Testis (tissue), 3 donors: ENCODE measurements around the gene TMEM273. TPM values are rescaled to one million over a fixed set of nuclear protein-coding genes. Genes with fewer than 3 reads are reported as not detected.

Experiments used
- DNase-seq: peaks from one replicate; pipeline ENCODE4 v3.0.0-alpha.2; 2019
- H3K27ac ChIP-seq, 2 donors: fragments of 200-600 bp; sonication (generic); one replicate each; pipeline ENCODE4 v1.5.1; 2019
- H3K27me3 ChIP-seq: fragments of 200-600 bp; sonication (generic); one replicate; pipeline ENCODE4 v1.5.1; 2019
- H3K36me3 ChIP-seq: fragments of 200-600 bp; sonication (generic); one replicate; pipeline ENCODE4 v1.5.1; 2017; ENCODE audit warnings: low read depth; ENCODE audit errors: missing control alignments
- H3K4me1 ChIP-seq: fragments of 200-600 bp; sonication (generic); one replicate; pipeline ENCODE4 v1.5.1; 2019
- H3K4me3 ChIP-seq, 2 donors: fragments of 200-600 bp; sonication (generic); one replicate each; pipeline ENCODE4 v1.5.1; 2017 to 2019
- H3K9me3 ChIP-seq: fragments of 200-600 bp; sonication (generic); one replicate; pipeline ENCODE4 v1.5.1; 2017
- CTCF ChIP-seq, 3 experiments: fragments of 450-650 bp in 2 of 3; fragments of 200-600 bp in 1 of 3; sonication (generic) in 1 of 3; IDR thresholded peaks; one replicate each; pipeline ENCODE4 v1.5.1; 2016 to 2019; ENCODE audit warnings: antibody characterized with exemption in 3 of 3, mild to moderate bottlenecking in 2 of 3, moderate library complexity in 1 of 3
- POLR2A ChIP-seq: fragments of 450-650 bp; IDR thresholded peaks from one replicate; pipeline ENCODE4 v1.6.1; 2017; ENCODE audit warnings: antibody characterized with exemption, mild to moderate bottlenecking, moderate library complexity
- WGBS, 2 donors: methylation state at CpG; one replicate each; pipeline ENCODE4 v1.1.5; 2018; 5-methylcytosine and 5-hydroxymethylcytosine counted together
- intact Hi-C: fragments of 100-400 bp; cut with DNase I; formaldehyde crosslinking; loops from one replicate; pipeline ENCODE4 v1.15.1; 2023; ENCODE audit warnings: low total_unique reads
- polyA plus RNA-seq: library from polyadenylated mRNA; stranded (reverse); fragments of 350-450 nt; fragmentation: Illumina TruSeq; extraction: RNeasy Lipid Tissue Mini Kit (QIAGEN cat#74804); gene quantifications from one replicate; pipeline ENCODE4 v1.2.3, GENCODE V29; 2014; ENCODE audit warnings: low read depth, low replicate concordance; ENCODE audit not compliant: insufficient read depth
- total RNA-seq, 2 donors: library from RNA; depleted of rRNA; stranded (reverse); fragments of >200 nt; gene quantifications; one replicate each; pipeline ENCODE4 v1.2.3, GENCODE V29; 2016

The TMEM273 gene
- total and polyA plus RNA-seq, 3 donors from 2014 or later = 4.5 to 8.2 (median 5.3) TPM

GRCh38 chr10:49164559-49165188, 23.5 kb downstream of the TMEM273 start:
- TF ChIP-seq CTCF (IDR thresholded peaks at IDR 0.05) (peak; percentile 21 to 46 (median 35)), POLR2A (no peak)
- Histone ChIP-seq H3K9me3 (no peaks in the 10 kb centered on the region), H3K27ac (no peak overlapping the region), H3K4me1 (no peaks in the 10 kb centered on the region), H3K27me3 (no peaks in the 10 kb centered on the region), H3K4me3 (no peak overlapping the region), H3K36me3 (no peaks in the 10 kb centered on the region)
- WGBS, 2 donors = 74 to 78% methylated on average over 9 of the region's 9 CpGs
- peak; percentile 63 for DNase-seq
- intact Hi-C loops = no loop called here

GRCh38 chr10:49163741-49164140, 24.4 kb downstream of the TMEM273 start:
- 91 to 97% methylated on average over 4 of the region's 4 CpGs for WGBS, 2 donors
- H3K4me3 ChIP-seq = no peak overlapping the region
- TF ChIP-seq POLR2A = no peak
- TF ChIP-seq CTCF (IDR thresholded peaks at IDR 0.05) = no peak

GRCh38 chr10:49162761-49163310, 25.4 kb downstream of the TMEM273 start:
- TF ChIP-seq POLR2A = no peak
- no peak for TF ChIP-seq CTCF (IDR thresholded peaks at IDR 0.05)
- H3K36me3 ChIP-seq = no peaks in the 10 kb centered on the region
- intact Hi-C loops = no loop called here
- H3K9me3 ChIP-seq = no peaks in the 10 kb centered on the region
- no peaks in the 10 kb centered on the region for H3K4me1 ChIP-seq
- H3K27me3 ChIP-seq = no peaks in the 10 kb centered on the region
- H3K27ac ChIP-seq = no peak overlapping the region
- no peak overlapping the region for H3K4me3 ChIP-seq
- no peak for DNase-seq
- 87% methylated on average over 8 of the region's 8 CpGs; no CpG with 5 or more reads in 1 of the 2 donors for WGBS, 2 donors

More at GRCh38 chr10:49163741-49164140, 24.4 kb downstream of the TMEM273 start:
- Histone ChIP-seq H3K27me3 (no peaks in the 10 kb centered on the region), H3K4me1 (no peaks in the 10 kb centered on the region), H3K27ac (no peak overlapping the region), H3K9me3 (no peaks in the 10 kb centered on the region), H3K36me3 (no peaks in the 10 kb centered on the region)
- no peak for DNase-seq
- intact Hi-C loops = no loop called here

GRCh38 chr10:49162063-49162462, 26.1 kb downstream of the TMEM273 start:
- intact Hi-C loops = no loop called here
- no peak for DNase-seq

More at GRCh38 chr10:49162063-49162462, 26.1 kb downstream of the TMEM273 start:
- no peak for TF ChIP-seq CTCF (IDR thresholded peaks at IDR 0.05)
- no peak for TF ChIP-seq POLR2A
- Histone ChIP-seq H3K9me3 (no peaks in the 10 kb centered on the region), H3K4me3 (no peak overlapping the region), H3K27ac (no peak overlapping the region), H3K4me1 (no peaks in the 10 kb centered on the region), H3K36me3 (no peaks in the 10 kb centered on the region), H3K27me3 (no peaks in the 10 kb centered on the region)
- 65 to 83% methylated on average over 5 of the region's 5 CpGs for WGBS, 2 donors
